Ovary (tissue), 9 donors: ENCODE data around the gene ADCY10. TPM values are rescaled to one million over a fixed set of nuclear protein-coding genes. Genes with fewer than 3 reads are reported as not detected.

Experiments used
- DNase-seq, 5 donors: peaks; one replicate each; pipeline ENCODE4 v3.0.0-alpha.2; 2019 to 2020
- H3K27ac ChIP-seq, 2 donors: fragments of 200-600 bp; one replicate each; pipeline versions ENCODE4 v1.5.1 to v1.8.0; 2019 to 2022
- H3K27me3 ChIP-seq: fragments of 200-600 bp; one replicate; pipeline ENCODE4 v1.8.0; 2022
- H3K36me3 ChIP-seq: fragments of 200-600 bp; sonication (generic); one replicate; pipeline ENCODE4 v1.5.1; 2019
- H3K4me1 ChIP-seq: one replicate; pipeline ENCODE4 v1.8.1; 2013; ENCODE audit warnings: mild to moderate bottlenecking, moderate library complexity; ENCODE audit not compliant: insufficient read depth
- H3K4me3 ChIP-seq: fragments of 200-600 bp; sonication (generic); one replicate; pipeline ENCODE4 v1.5.1; 2017
- H3K9me3 ChIP-seq, 2 donors: fragments of 200-600 bp in 1 of 2; sonication (generic) in 1 of 2; one replicate each; pipeline versions ENCODE4 v1.5.1 to v1.8.1; 2013 to 2019; ENCODE audit warnings: mild to moderate bottlenecking in 1 of 2, moderate library complexity in 1 of 2
- CTCF ChIP-seq, 3 donors: fragments of 450-650 bp in 2 of 3; fragments of 200-600 bp in 1 of 3; IDR thresholded peaks; one replicate each; pipeline versions ENCODE4 v1.5.1 to v1.8.0; 2016 to 2022; ENCODE audit warnings: antibody characterized with exemption in 3 of 3, mild to moderate bottlenecking in 1 of 3
- EP300 ChIP-seq: sonication (generic); formaldehyde crosslinking; IDR thresholded peaks from one replicate; pipeline ENCODE4 v1.6.1; 2017; ENCODE audit warnings: antibody characterized with exemption
- POLR2A ChIP-seq: fragments of 450-650 bp; IDR thresholded peaks from one replicate; pipeline ENCODE4 v1.6.1; 2017; ENCODE audit warnings: antibody characterized with exemption, mild to moderate bottlenecking, moderate library complexity
- WGBS, 3 donors: extraction: QIAGEN DNeasy Blood & Tissue Kit in 1 of 3; methylation state at CpG; one replicate each; pipeline versions ENCODE4 v1.1.5 to v1.1.7; 2013 to 2017; 5-methylcytosine and 5-hydroxymethylcytosine counted together
- intact Hi-C, 4 donors: fragments of 100-400 bp; cut with DNase I; formaldehyde crosslinking; loops; one replicate each; pipeline versions ENCODE4 v1.11.0 to v1.15.1; 2022 to 2023
- polyA plus RNA-seq, 2 donors: library from polyadenylated mRNA; stranded (reverse); fragments of 200-250 nt in 1 of 2; fragments of 350-450 nt in 1 of 2; fragmentation: Illumina TruSeq in 1 of 2; extraction: RNeasy Lipid Tissue Mini Kit (QIAGEN cat#74804) in 1 of 2; gene quantifications; one replicate each; pipeline ENCODE4 v1.2.3, GENCODE V29; 2013 to 2014
- total RNA-seq, 7 donors: library from RNA; depleted of rRNA in 2 of 7; stranded (reverse); fragments of >200 nt in 2 of 7; fragmentation: NEBNext Ultra II Directional in 3 of 7; extraction: Animal tissue kit (Norgen Biotek cat#: 25700) in 3 of 7; gene quantifications; one replicate each; pipeline versions ENCODE4 v1.1.0 to v1.2.4, GENCODE V29; 2016 to 2023
- donor health status: DM: no; HTN: no; CAD: no; lungs with moderate emphysema.
- donor health status: DM: no; HTN: no; CAD: no.
- donor health status: Bipolar disorder and iron deficiency.
- donor health status: DM: yes; HTN: yes; CAD: no.
- donor health status: DM: no; HTN: no; CAD: no.
- donor health status: DM: yes; HTN: yes; CAD: no.

Gene ADCY10
- total and polyA plus RNA-seq, 9 donors: 0.05 to 0.23 (median 0.08) TPM; not detected in 3

- no peaks in the 10 kb centered on the region for H3K36me3 ChIP-seq
- no peak for DNase-seq
- no peak overlapping the region for H3K27ac ChIP-seq
- no peaks in the 10 kb centered on the region for H3K4me1 ChIP-seq
- no peaks in the 10 kb centered on the region for H3K27me3 ChIP-seq
- no peak overlapping the region for H3K4me3 ChIP-seq
- no peaks in the 10 kb centered on the region for H3K9me3 ChIP-seq
- no peak for TF ChIP-seq POLR2A
- no peak for TF ChIP-seq CTCF (IDR thresholded peaks at IDR 0.05)
- no peak for TF ChIP-seq EP300
- intact Hi-C loops: no loop called here
- 77 to 91% (median 78%) methylated on average over 6 of the region's 6 CpGs for WGBS, 3 donors
These were observed 3.0 kb upstream of the ADCY10 start for GRCh38 chr1:167916766-167917511.

DNA sequence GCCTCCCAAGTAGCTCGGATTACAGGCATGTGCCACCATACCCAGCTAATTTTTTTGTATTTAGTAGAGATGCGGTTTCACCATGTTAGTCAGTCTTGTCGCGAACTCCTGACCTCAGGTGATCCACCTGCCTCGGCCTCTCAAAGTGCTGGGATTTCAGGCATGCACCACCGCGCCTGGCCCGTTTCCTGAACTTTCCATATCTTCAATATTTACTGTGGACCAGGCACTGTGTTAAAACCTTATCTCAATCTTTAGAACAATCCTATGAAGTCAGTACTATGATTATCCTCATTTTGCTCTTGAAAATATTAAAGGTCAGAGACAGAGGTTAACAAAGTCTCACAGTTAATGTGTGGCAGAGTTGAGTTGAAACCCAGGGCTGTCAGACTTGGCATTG is 1.6 kb upstream of the ADCY10 start:
- WGBS, 3 donors: 95 to 98% (median 96%) methylated on average over 8 of the region's 8 CpGs
- H3K4me3 ChIP-seq: no peak overlapping the region
- H3K36me3 ChIP-seq: no peaks in the 10 kb centered on the region
- H3K27me3 ChIP-seq: no peaks in the 10 kb centered on the region
- H3K4me1 ChIP-seq: peaks cover under 1% of the 10 kb centered on the region
- H3K27ac ChIP-seq: no peak overlapping the region
- intact Hi-C loops: no loop called here
- no peak for DNase-seq
- no peaks in the 10 kb centered on the region for H3K9me3 ChIP-seq
- TF ChIP-seq CTCF (IDR thresholded peaks at IDR 0.05): no peak
- TF ChIP-seq EP300: no peak
- TF ChIP-seq POLR2A: no peak

DNA sequence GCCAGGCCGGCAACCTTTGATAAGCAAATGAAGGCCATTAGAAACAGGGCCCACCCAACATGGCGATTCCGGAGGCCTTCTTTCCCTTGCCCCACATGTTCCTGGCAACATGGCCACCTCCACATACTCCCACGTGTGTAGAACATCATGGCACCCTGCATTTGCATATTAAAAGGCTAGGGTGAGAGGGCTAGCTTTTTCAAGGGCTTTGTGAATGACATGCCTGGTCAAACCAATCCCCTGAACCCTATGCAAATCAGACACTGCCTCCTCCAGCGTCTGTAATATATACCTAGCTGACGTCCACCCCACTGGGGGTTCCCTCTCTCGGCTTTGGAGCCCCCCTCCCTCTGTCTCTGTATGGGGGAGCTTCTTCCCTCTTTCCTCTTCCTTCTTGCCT is 1.6 kb downstream of the ADCY10 start:
- Histone ChIP-seq H3K9me3 (no peaks in the 10 kb centered on the region), H3K27ac (no peak overlapping the region), H3K4me3 (no peak overlapping the region), H3K36me3 (no peaks in the 10 kb centered on the region), H3K27me3 (no peaks in the 10 kb centered on the region), H3K4me1 (peaks cover 4% of the 10 kb centered on the region)
- no peak for TF ChIP-seq POLR2A
- TF ChIP-seq EP300: no peak
- TF ChIP-seq CTCF (IDR thresholded peaks at IDR 0.05): no peak
- intact Hi-C loops: no loop called here
- no peak for DNase-seq
- WGBS, 3 donors: 51 to 61% (median 61%) methylated on average over 7 of the region's 7 CpGs

GRCh38 chr1:167911413-167911812 is 2.5 kb downstream of the ADCY10 start:
- no peaks in the 10 kb centered on the region for H3K9me3 ChIP-seq
- 45 to 50% (median 47%) methylated on average over 8 of the region's 8 CpGs for WGBS, 3 donors
- H3K4me3 ChIP-seq: no peak overlapping the region
- H3K36me3 ChIP-seq: no peaks in the 10 kb centered on the region
- no peak overlapping the region for H3K27ac ChIP-seq
- no peak for DNase-seq
- peaks cover 4% of the 10 kb centered on the region for H3K4me1 ChIP-seq
- intact Hi-C loops: no loop called here
- TF ChIP-seq CTCF (IDR thresholded peaks at IDR 0.05) (no peak), EP300 (no peak), POLR2A (no peak)
- H3K27me3 ChIP-seq: no peaks in the 10 kb centered on the region
